GM08714 (cell line): ENCODE measurements around the gene ABCG8.

Experiments
- H3K4me3 ChIP-seq: fragments of 200-500 bp; sonication (Bioruptor generic); 2 replicates; pipeline ENCODE4 v1.5.1; 2014; ENCODE audit warnings: mild to moderate bottlenecking, low read length, inconsistent platforms
- ZNF274 ChIP-seq: IDR thresholded peaks from 2 replicates; pipeline ENCODE4 v1.6.1; 2012; ENCODE audit warnings: mild to moderate bottlenecking, low read depth, low read length

The ABCG8 gene

DNA sequence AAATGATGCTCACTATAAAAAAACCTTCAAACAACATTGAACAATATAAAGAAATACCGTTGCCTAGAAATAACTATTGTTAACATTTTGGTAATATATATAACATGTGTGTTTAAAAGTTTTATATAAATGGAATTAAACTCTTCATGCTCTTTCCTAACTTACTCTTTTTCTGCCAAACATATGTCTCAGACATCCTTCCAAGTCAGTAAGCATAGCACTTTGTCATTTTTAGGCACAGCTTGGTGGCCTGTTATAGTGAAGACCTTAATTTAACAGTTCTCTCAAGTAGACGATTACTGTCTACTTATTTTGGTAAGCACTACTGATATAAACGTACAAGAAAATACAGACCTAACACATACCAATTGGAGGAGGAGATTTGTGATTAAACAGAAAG lies 24.1 kb upstream of the ABCG8 start:
- TF ChIP-seq ZNF274, result no peak
- H3K4me3 ChIP-seq, result no peak overlapping the region

DNA sequence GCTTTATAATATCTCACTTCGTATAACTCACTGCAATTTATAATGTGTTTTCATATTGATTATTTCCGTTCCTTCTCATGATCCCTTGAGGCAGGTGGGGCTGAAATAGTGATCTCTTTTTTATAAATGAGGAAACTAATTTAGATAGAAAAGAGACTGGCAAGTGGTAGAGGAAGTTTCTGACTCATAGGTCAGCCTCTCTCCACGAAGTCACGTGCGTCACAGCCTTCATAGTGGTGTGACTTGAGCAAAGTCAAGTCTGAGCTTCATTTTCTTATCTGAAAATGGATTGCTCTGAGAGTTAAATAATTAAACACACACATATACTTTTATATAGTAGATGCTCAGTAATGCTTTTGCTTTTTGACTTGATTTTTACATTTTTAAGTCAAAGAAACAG lies 20.0 kb upstream of the ABCG8 start:
- no peak for TF ChIP-seq ZNF274
- no peak overlapping the region for H3K4me3 ChIP-seq

DNA sequence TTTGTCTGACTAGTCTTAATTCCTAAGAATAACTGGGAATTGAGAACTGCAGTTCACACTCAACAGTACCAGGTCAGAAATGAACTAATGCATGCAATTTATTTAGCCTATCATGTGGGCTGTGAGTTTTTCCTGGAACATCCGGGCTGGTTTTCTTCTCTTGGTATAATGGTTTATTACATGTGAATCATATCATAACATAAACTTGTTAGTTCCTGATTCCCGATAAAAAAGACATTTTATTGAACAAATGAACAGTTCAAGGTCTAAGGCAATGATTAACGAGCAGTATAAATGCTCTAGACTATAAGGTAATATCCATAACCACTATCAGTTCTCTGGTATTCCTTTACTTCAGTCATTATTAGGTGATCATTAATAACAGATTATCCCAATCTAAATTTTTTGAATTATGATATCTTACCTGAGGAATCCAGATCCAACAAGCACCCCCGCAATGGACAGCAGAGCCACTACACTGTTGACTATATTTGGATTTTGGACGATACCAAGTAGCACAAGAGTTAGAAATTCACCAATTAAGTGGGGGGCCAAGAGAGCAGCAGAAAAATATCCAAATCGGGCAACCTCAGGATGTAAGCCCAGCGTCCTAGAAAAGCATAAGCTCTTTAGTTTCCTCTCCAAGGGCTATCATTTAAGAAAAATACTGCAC lies 19.1 kb upstream of the ABCG8 start:
- TF ChIP-seq ZNF274, result no peak
- H3K4me3 ChIP-seq, result no peak overlapping the region

DNA sequence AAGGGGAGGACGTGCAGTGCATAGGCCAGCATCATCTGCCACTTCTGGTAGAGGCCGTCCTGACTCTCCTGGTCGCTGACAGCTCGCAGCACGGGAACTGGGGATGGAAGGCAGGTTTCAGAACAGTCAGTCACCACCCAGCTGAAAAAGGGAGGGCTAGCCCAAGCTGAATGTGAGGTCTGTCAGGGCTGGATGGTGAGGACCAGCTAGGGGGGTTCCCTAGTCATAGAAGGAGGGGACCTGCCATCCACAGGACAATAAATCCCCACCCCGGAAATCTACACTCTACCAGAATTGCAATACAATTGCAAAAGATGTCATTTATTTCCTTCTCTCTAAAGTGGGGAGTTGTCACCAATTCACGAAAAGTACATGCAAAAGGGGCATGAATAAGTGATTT lies 15.9 kb upstream of the ABCG8 start:
- H3K4me3 ChIP-seq, result no peak overlapping the region
- no peak for TF ChIP-seq ZNF274

DNA sequence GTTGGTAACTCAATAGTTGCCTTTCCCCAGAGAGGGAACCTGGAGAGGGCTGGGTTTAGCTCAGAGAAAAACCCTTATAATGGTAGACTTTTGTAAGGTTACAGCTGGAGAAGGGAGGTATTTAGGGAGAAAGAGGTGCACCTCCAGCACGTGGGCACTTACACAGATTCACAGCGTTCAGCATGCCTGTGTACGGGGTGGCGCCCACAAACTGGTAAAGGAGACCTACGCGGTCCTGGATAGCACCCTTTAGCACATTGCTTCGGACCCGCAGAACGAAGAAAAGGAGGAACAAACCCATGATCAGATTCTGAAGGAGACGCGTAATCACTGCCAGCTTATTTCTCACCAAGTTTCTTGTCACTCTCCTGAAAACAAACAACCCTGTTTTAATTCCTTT lies 15.0 kb upstream of the ABCG8 start:
- TF ChIP-seq ZNF274, result no peak
- H3K4me3 ChIP-seq, result no peak overlapping the region

DNA sequence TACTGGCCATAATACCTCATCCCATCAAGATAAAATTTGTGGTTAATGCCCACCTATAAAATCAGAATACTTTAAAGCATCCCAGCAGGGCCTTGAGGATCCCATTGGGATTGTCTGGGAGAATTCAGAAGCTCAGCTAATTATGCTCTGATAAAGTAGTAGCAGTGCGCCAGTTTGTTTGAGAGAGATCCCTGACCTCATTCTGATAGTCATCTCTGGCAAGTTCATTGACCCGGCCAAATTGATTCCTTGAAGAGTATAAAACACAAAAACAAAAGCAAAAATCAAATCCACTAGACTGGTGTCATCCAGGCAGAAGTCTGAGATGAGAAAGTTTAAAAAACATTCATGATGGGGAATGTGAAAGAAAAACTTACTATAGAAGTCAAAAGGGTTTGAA lies 14.3 kb upstream of the ABCG8 start:
- no peak for TF ChIP-seq ZNF274

DNA sequence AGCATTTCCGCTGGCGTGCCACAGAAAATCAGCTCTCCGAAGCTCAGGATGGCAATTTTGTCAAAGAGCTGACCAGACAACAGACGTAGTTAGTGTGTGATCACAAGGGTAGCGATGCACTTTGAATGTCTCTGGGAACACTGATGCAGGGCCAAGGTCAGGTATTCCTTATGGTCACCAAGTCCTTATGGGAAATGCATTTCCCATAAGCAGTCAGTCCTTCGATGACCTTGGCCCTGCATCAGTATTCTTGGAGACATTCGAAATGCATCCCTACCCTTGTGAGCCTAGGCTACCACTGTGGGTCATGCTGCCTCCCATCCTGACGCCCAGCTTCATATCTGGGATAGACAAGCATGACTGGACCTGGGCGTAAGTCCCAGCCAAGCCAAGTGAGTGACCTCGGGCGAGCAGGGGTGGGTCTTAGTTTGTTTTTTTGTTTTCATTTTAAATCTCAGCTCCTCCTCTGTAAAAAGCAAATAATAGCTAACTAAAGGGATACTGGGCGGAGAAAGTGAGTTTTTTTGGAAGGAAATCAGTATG lies 13.7 kb upstream of the ABCG8 start:
- no peak overlapping the region for H3K4me3 ChIP-seq
- TF ChIP-seq ZNF274, result no peak

More for the DNA sequence above, 14.3 kb upstream of the ABCG8 start:
- no peak overlapping the region for H3K4me3 ChIP-seq

DNA sequence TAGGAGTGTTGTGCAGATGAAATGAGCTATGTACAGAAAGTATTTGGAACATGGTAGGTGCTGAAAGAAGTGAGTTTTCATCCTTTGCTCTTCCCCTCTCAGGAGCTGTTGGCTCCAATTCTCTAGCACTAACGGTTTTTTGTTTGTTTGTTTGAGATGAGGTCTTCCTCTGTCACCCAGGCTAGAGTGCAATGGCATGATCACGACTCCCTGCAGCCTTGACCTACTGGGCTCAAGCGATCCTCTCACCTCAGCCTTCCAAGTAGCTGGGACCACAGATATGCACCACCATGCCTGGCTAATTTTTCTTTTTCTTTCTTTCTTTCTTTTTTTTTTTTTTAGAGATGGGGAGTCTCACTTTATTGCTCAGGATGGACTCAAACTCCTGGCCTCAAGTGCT lies 12.9 kb upstream of the ABCG8 start:
- no peak for TF ChIP-seq ZNF274

DNA sequence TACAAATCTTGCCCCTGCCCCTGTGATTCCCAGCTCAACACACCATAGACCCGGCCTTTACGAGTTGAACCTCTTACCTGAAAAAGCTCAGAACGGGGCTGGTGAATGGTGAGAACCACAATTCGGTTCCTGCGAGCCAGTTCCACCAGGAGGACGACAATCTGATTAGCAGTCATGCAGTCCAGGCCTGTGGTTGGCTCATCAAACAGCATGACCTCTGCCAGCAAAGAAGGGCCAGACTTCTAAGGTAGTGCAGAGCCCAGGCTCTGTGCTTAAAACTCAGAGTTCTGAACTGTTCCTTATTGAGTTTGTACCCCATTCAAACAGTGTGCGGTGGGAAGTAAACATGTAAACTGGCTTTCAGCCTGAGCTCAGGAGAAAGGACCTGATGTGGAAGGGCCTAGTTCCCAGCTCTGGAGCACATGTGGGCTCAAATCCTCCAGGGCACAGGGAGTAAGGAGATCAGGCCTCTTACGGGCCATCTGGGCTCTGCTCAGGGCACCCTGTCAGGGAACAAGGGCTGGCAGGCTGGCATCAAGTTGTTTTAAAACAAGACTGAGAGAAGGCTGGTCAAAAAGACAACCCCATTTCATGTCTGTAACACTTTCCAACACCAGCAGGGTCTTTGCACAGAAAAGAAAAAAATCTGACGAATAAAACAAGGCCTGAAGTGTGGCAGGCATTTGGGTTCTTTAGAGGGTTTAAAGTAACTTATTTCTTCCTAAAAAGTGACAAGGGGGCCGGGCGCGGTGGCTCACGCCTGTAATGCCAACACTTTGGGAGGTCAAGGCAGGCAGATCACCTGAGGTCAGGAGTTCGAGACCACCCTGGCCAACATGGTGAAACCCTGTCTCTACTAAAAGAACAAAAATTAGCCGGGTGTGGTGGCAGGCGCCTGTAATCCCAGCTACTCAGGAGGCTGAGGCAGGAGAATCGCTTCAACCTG lies 12.2 kb upstream of the ABCG8 start:
- no peak overlapping the region for H3K4me3 ChIP-seq
- no peak for TF ChIP-seq ZNF274

More for the DNA sequence above, 12.9 kb upstream of the ABCG8 start:
- no peak overlapping the region for H3K4me3 ChIP-seq

DNA sequence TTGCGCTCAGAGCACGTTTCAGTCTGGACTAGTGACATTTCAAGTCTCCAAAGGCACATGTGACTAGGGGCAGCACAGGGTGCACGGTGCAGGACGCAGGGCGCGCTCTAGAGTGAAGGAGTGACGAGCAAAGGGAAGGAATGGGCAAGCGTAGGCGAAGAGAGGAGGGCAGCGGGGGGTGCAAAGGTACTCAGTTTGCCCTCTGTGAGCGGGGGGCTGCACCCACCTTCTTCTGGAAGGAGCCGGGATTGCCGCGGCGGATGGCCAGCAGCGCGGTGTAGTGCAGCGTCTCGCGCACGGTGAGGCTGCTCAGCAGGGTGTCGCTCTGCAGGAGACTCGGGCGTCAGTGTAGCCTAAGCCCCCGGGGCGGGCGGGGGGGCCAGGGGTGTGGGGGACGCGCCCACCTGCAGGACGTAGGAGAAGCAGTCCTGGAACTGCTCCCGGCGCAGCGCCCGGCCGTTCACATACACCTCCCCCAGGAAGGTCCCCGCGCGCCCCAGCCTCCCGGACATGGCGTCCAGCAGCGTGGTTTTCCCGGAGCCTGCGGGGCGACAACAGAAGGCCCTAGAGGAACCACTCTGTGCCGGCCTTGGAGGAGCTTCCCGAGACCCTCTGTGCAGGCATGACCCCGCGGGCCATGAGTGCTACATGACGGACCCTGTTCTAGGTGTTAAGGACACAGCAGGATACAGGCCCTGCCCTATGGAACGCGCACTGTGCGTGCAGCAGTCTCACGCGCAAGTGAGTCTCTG lies 7.1 kb upstream of the ABCG8 start:
- no peak overlapping the region for H3K4me3 ChIP-seq
- TF ChIP-seq ZNF274, result no peak

DNA sequence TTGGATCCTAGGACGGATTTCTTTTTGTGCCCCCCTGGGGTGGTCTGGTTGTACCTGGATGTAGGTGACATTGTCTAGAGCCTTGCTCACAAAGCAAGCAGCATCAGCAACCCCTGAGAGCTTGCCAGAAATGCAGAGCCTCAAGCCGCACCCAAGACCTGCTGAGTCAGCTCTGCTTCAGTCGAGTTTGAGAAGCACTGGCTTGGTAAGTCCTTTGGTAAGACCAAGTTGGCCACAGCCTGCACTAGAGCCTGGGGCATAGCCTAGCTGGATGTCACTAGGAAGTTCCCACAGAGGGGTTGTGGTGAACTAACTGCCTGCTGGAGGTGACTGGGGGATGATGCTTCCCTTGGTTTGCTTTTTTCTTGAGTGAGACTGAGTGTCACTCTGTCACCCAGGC lies 6.3 kb upstream of the ABCG8 start:
- H3K4me3 ChIP-seq, result no peak overlapping the region
- TF ChIP-seq ZNF274, result no peak

DNA sequence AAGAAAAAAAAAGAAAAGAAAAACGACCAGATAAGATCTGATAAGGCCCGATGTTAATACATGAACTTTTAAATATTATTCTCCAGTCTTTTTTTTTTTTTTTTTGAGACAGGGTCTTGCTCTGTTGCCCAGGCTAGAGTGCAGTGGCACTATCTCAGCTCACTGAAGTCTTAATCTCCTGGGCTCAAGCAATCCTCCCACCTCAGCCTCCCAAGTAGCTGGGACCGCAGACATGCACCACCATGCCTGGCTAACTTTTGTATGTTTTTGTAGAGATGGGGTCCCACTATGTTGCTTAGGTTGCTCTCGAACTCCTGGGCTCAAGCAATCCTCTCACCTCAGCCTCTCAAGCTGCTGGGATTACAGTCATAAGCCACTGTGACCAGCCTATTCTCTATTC lies 1.7 kb upstream of the ABCG8 start:
- TF ChIP-seq ZNF274, result no peak

DNA sequence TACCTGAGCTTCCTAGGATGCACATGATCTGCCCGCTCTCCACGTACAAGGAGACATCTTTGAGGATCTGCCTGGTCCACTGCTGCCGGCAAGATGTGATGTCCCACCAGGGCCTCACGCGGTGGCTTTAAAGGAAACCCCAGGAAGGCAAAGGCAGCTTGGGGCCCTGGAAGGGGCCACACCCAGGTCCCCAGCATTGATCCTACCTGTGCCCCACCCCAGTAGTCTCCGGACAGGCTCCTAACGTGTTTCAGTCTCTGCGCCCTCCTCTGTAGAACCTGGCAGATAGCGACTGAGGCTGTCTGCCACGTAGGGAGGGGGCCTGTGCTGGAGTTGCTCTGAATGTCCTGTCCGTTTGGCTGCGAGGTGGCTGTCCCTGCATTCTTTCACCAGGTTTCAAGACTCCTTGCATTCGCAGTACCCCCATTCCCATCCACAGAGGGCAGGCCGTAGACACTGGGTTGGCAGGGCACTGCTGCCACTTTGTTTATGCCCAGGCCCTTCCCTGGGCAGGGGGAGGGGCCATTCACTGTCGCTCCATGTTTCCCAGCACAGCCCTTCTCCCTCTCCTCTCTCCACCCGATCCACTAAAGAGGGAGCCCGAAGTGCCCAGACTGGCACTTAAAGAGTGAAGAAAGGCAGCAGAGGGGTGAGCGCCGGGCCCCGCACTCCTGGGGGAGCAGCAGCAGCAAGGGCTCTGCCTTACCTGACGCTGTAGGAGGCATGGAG lies 776 bp upstream of the ABCG8 start:
- TF ChIP-seq ZNF274, result no peak
- no peak overlapping the region for H3K4me3 ChIP-seq

More for the DNA sequence above, 1.7 kb upstream of the ABCG8 start:
- no peak overlapping the region for H3K4me3 ChIP-seq

DNA sequence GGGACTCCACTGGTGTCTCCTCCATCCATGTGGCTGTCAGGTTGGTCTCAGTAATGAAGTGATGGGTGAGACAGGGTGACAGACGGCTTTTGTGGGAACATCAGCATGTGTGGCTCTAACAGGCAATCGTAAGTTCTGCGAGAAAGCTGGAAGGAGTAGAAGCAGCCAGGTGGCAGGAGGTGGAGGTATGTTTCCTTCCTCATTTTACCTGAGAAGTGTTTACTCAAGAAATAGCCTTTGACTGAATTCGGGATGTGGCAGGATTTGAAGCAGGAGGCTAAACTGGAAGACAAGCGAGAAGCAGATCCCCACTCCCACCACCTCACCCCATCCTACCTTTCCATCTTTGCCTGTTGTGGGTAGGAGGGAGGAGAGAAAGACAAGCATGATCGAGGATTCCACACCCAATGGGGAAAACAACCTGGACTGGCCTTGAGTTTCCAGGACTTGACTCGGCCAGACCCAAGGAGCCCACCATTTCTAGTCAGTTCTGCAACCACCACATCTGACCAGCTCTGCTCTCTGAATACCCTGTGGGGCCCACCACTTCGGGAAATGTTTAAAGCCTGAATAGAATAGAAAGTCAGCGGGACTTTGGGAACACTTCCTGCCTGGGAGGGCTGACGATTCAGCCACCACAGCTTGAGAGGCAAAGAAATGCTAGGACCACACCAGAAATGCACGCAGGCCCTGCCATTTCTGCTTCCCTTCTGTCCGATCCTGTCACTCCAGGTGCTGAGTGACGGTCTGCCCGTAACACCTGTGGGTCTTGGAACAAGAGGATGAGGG lies 1.2 kb downstream of the ABCG8 start:
- no peak for TF ChIP-seq ZNF274
- H3K4me3 ChIP-seq, result no peak overlapping the region
